AG20443 (cell line): ENCODE measurements around the gene ABHD1.

ENCODE experiments used
- DNase-seq: peaks from one replicate; pipeline ENCODE4 v3.0.0; 2012; ENCODE audit warnings: low spot score, mixed read lengths

The ABHD1 gene

DNA sequence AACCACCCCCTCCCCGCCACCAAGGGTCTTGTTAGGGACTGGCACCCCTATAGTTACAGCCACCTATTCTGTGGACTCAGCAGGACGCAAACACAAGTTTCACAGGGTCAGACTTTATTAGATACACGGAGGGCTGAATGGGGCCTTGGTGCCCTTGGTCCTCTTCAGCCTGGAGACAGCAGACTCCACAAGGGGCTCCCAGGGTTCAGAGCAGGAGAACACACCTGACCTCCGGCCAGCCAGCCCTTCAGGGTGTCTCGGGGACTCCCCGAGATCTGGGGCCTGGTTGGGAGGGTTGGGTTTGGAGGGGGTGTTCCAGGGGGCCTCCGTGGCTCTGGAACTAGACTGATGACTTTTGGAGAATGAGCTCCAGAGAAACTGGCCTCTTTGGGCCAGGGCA, 13.1 kb downstream of the ABHD1 start:
- no peak for DNase-seq

DNA sequence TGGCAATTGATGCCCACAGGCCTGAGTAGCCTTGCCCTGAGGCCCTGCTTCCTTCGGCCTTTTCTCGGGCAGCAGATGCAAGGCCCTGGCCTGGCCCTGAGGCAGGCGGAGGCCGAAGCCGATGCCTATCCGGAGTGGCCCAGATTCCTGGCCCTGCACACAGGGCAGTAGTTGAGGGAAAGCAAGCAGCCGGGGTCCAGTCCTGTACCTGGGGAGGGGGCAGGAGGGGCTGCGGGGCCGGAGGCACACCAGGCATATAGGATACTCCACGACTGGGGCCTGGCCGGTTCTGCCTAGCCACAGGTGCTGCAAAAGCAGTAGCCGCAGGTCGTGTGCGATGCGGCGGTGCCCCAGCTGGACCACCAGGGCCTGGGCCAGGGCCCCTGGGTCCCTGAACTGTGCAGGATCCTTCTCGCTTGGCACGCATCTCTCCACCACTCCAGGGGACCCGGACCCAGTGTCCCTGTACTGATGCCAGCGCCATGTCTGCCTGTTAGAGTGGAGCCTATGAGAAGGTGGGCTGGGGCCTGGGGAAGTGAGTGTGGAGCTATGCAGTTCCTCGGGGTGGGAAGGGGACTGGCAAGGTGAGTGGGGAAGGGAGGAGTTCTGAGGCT, 13.8 kb downstream of the ABHD1 start:
- no peak for DNase-seq

DNA sequence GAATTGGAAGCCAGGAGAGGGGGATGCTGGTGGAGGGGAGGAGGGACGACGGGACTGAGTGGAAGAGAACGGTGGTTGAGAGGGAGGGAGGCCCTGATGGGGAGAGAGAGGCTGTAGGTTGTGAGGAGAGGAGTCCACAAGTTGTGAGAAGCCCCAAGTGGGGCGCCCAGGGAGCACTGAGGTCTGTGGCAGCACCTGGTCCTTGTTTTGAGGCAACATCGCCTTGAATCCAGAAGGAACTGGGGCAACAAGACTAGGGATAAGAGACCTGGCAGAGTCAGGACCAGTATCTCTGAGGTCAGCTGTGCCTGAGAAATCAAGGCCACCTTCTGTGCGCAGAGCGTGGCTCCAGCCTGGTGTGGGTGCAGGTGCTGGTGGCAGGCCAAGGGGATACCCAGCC, 14.5 kb downstream of the ABHD1 start:
- DNase-seq = no peak

DNA sequence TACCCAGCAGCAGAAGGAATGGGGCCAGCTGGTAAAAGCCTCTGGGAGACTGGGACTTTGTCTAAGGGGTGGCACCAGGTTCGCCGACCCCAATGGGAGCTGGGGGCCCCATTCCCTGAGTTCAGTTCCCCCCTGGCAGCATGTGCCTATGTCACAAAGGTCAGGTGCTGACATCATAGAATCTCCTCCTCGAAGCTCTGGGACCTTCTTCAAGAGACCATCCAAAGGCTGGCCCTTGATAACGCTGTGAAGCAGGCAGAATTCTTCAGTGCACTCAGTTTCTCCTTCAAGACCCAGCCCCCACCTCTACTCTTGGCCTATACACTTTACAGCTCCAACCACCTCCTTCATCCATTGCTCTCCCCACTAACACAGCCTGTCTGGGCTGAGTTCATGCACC, 15.7 kb downstream of the ABHD1 start, which contains the start of gene PRR30:
PRR30 (minus strand) TSS at position 101 of the 400 bp plus-strand sequence. CDS start 1,081 bp downstream, outside the sequence.
- DNase-seq = no peak

DNA sequence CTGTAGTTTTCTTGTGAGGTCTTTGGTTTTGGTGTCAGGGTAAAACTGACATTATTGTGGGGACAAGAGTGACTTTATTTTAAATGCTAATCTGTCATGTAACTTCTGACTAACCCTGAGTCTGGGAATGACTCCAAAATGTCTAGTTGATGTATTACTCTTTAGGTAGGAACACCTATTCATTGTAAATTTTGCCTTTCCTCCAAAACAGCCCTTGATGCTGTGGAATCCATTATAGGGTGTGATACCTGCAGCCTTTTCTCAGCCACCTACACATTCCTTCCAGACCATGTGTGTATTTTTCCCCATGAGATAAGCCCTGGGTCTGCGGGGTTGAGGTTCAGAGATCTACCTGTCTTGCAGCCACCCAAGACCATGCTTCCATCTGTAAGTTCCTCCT, 19.7 kb downstream of the ABHD1 start:
- DNase-seq = no peak

DNA sequence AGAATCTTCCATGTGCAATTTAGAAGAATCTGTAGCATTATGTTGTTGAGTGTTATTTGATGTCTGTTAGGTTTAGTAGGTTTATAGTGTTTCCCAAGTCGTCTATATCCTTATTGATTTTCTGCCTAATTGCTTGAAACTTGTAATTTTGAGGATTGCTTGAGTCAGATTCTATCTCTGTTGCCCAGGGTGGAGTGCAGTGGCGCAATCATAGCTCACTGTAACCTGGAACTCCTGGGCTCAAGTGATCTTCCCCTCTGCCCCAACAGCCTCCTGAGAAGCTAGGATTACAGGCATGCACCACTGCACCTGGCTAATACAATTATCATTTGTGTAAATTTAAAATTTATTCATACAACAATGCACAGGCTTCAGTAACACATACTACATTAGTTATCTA, 22.1 kb downstream of the ABHD1 start:
- no peak for DNase-seq

DNA sequence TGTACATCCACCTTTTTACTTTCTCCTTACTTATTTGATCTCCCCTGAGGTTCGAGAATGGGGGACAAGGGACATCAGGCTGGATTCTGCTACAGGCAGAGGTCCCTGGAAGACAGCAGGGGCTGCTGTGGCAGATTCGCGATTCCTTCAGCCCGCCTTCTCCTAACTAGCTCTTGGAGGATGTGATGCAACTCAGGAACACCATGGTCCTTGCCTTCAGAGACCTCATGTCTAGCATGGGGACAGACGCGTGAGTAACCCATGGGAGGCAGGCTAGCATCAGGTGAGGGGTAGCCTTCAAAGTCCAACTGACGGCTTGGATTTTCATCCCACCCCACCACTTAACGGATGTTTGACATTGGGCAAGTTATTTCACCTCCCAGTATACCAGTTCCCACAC, 24.3 kb downstream of the ABHD1 start:
- DNase-seq = no peak

DNA sequence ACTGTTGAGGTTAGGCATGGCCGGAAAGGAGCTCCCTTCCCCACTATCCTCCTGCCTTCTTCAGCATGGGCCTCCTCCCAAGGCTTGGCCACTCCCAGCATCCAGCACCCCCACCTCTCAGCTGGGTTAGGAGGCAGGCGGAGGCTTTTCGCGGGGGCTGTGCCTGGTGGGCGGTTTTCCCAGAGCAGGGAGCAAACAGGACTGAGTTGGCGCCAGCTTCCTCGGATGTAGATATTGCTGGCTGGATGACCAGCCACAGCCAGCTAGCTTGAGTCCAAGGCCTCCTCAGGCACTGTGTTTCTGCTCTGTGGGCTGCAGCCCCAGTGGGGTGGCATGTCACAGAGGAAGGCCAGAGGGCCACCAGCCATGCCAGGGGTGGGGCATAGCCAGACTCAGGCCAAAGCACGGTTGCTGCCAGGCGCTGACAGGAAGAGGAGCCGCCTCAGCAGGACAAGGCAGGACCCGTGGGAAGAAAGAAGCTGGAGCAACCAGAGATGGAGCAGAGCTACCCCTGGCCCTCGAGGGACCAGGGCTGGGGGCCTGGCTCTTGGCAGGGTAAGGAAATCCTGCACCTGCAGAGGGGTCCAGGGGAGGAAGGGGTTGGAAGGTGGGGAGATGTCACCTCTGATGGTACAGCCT, 25.3 kb downstream of the ABHD1 start, which contains the start of gene TCF23:
TCF23 (plus strand) TSS at position 204 of the 639 bp plus-strand sequence; CDS start at position 334, 130 bp downstream.
- no peak for DNase-seq

DNA sequence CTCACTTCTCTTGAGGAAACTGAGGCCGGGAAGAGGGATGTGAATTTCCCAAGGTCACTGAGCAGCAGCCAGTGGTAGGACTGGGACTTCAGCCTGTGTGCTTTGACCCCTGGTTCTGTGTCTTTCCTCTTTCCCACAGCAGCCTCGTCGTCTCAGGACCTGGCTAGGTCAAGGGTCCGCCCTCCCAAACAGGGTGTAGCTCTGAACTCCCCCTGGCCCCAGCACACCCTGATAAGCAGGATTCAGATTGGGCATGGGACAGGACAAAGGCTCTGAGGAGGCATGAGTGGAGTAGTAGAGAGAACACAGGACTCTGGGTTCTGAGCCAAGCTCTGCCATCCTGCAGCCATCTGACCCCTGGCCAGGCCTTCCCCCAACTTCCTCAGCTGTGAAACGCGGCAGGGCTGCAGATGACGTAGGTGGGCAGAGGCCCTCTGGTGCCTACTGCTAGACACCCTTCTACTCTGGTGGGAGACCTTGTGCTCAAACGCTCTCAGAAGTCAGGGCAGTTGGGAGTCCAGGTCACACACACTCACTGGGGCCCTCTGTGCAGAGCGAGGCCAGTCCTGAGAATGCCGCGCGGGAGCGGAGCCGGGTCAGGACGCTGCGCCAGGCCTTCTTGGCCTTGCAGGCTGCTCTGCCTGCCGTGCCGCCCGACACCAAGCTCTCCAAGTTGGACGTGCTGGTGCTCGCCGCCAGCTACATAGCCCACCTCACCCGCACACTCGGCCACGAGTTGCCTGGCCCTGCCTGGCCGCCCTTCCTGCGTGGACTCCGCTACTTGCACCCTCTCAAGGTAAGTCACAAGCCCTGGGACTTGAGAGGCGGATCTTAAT, 26.2 kb downstream of the ABHD1 start:
- DNase-seq = peak; percentile 7

DNA sequence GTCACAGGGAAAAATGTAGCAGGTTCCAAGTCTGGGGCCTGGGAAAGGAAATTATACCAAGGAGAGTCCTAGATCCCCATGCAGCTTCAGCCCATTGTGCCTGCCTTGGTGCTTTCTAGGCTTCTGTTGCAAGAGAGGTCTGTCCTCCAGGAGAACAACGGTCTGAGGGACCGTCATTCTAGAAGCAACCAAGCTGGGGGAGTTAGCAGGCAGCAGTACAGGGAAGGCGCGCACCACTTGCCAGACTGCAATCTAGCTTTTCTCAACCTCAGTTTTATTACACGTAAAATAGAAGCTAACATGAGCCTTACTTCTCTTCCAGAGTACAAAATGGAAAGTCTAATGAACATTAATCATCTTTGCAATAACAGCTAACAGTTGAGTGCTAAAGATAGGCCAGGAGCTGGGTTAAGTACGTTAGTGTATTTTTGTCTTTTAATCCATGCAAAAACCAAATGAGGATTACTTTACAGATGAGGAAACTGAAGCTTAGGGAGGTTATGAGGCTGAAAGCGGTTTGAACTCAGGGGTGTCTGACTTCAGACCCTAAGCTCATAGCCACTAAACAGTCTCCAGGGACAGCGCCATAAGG, 27.1 kb downstream of the ABHD1 start:
- DNase-seq = no peak

DNA sequence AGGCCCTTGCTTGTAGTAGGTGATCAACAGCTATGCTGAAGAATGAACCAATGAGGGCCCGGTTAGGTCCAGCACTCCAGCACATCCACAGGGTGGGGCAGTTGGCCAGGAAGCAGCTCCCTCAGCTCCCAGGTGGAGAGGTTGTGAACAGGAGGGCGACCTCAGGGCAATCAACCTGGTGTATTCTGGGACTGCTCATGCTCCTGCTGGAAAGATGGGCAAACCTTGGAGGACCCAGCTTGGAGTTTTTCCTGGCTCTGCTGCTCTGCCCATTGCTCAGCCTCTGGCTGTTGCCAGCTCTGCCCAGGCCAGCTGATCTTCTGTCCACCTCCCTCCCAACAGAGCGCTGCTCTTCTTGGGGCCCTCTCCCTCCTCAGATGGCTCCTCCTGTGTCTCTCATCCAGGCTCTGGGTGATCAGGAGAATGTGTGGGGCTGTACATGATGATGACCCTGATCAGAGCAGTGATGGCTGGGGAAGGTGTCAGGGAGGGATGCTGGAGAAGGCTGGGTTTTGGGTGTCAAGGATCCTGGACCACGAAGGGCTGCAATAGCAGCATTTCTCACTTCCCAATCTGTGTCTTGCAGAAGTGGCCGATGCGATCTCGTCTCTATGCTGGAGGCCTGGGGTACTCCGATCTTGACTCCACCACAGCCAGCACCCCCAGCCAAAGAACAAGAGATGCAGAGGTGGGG, 28.6 kb downstream of the ABHD1 start:
- DNase-seq = peak; percentile 11

DNA sequence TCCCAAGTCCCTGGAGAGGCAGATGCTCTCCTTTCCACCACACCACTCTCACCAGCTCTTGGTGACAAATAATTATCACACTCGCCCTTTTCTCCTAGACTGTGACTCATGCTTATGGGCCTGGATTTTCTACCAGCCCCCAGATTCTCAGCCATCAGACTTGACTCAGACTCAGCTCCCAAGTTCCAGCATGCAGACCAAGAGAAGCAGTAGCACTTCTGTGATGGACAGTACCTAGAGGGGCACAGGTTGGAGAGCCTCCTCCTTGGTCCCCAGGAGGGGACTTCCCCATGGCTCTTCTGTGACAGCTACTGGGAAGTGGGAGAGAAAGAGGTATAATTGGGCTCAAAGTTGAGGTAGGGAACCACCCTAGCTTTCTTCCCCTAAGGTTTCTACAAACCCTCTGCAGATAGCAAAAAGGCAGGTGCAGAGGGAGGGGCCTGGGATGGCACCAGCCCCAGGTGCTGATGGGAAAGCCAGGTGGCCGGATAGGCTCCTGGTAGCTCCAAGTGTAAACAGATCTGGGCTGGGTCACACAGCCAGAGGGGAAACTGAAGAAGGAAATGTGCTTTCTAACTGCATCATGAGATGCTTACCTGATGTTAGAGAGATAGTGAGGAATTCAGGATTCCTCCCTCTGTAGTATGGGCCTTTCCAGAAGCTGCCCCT, 29.3 kb downstream of the ABHD1 start:
- peak; percentile 72 for DNase-seq

DNA sequence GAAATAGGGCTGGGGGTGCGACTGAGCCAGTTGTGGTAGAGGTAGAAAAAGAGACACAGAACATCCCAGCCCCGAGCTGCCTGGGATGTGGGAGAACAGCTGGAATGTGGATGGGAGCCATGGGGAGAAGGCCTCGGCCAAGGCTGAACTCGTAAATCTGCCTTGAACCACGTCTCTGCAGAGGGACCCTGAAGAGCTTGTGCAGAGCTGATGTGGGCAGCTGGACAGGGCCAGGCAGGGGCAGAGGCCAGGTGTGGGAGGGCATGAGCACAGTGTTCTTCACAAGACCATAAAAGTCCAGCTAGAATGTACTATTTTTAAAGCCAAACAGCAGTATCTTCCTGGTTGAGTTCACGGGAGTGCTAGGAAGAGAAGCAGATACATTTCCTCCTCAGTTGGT, 30.9 kb downstream of the ABHD1 start:
- peak; percentile 7 for DNase-seq

DNA sequence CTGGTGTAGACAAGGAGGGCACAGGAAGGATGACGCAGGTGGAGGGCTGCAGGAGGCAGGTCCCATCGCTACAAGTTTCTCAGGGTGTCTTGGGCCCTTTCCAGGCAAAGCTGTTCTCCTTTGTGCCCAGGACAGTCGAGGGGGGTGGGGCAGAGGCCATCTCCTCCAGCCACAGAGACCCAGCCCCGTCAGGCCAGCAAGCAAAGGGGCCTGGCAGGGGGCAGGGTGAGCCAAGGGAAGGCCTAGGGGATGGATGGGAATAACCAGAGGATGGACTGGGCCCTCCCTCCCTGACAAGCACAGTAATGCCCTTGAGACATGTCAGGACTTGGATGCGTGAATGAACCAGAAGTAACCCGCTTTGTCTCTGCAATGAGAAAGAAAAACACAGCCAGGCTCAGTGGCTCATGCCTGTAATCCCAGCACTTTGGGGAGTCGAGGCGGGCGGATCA, 31.5 kb downstream of the ABHD1 start:
- peak; percentile 4 for DNase-seq

DNA sequence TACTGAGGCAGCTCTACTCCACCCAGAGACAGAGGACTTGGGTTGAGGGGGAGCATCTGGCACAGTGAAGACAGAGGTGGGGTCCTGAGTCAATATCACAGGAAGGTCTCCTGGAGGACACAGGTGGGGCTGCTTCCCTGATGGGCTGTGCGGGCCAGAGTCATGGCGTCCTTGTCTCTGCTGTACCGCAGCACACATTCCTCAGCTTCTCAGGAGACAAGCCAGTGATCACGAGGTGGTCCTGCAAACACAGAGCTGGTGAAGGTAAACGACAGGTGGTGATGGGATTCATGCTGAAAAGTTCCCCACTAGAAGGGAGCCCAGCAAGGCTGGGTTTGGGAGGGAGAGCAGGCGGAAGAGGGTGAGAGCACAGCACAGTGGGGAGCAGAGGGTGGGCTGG, 34.9 kb downstream of the ABHD1 start:
- DNase-seq = no peak

DNA sequence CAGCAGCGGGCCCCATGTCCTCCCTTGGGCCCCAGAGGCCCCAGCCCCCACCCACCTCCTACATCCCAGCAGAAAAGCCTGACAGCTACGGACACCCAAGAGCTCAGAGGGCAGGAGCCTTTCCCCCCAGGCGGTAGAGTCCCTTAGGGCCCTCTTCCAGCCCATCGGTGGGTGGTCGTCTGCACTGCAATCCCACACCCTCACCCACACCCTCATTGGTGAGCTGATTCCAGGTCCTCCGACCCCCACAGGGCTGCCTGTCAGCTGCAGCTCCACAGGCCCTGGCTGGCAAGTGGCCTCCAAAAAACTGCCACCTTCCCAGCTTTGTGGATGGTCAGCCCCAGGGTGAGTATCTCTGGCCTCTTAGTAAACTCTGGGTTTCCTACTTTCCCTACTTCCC, 35.7 kb downstream of the ABHD1 start:
- DNase-seq = no peak

DNA sequence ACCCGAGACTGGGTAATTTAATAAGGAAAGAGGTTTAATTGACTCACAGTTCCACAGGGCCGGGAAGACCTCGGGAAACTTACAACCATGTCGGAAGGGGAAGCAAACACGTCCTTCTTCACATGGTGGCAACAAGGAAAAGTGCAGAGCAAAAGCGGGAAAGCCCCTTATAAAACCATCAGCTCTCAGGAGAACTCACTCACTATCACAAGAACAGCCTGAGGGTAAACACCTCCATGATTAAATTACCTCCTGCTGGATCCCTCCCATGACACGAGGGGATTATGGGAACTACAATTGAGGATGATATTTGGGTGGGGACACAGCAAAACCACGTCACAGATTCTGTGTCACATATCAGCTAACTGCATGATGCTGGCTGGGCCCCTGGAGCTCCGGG, 36.6 kb downstream of the ABHD1 start:
- DNase-seq = no peak

DNA sequence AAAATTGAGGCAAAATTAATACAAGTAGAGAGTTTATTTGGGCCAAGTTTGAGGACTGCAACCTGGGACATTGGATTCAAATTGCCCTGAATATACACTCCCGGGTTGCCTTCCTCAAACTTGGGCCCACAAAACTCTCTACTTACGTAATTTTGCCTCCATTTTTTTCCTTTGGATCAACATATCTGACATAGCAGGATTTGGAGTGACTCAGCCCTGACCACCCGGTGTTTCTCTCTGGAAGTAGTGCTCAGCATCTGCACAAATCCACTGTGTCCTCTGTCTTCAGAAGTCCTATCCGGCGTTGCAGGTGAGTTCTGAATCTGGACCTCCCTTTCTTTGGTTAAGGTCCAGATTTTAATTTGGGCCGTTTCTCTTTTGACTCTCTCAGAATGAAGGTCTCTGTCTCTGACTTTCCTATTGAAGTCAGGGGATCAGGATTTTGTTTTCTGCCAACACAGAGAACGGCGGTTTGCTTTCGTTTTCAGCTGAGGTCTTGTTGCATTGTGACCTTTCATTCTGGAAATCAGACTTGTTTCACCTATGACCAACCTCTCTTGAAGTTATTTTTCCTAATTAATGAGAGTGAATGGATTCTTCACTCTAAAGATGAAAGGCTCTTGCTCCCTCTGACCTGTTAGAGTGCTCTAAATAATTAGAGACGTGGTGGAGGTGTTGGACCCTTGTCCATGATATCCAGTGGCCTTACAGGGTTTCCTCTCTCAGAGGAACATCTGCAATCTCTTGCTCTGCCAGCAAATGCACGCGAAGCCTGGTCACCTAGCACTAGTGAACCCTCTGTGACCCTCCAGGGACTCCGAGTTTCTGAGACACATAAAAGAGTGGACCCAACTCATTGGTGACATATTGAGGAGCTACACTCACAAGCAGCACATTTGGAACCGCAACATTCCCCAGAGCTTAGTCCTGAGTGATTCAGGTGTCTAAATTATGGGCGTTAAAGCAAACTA, 38.8 kb downstream of the ABHD1 start:
- no peak for DNase-seq

DNA sequence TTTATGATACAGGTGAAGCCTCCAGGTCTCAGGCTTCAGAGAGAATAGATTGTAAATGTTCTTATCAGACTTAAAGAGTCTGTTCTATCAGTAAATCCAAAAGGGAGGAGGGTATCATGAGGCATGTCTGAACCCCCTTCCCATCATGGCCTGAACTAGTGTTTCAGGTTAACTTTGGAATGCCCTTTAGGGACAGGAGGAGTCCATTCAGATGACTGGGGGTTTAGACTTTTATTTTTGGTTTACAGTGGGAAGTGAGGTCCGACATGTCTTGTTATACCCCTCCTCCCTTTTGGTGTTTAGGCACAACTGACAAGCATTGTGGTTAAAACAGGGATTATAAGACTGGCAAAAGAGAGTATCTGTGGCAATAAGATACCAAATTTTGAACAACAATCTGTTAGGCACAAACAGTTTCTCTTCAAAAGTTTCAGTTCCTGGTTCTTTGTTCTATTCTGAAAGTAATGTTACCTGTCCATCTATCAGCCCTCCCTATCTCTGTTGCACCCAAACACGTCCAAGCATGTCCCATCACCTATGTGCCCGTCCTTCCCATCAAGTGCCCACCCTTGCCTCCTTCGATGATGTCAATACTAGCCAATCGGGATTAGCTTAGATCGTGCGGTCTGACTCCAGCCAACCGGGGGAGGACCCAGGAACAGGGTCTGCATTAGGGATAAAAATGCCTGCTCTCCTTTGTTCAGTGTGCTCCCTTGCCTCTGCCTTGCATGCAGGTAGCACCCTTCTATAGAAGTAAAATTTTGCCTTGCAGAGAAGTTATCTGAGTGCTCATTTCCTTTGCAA, 41.5 kb downstream of the ABHD1 start:
- DNase-seq = no peak
